Activated naive CD8-positive, alpha-beta T cell treated with anti-CD3 and anti-CD28 coated beads, Interleukin-2, amount 50 U/mL, for 24 hours (primary cell): Measurements from ENCODE around the gene BDKRB2.
A peak's percentile ranks its signal among the peaks of the same experiment; 100 is the strongest.

ENCODE experiments used
- ATAC-seq: fragments of 150-1000 bp; cut with Tn5 transposase; one replicate; pipeline ENCODE4 v1.10.0; 2021
- DNase-seq: peaks from one replicate; pipeline ENCODE4 v3.0.0; 2021
- H3K27ac Mint-ChIP-seq: one replicate; pipeline ENCODE4 v1.8.0; 2021; ENCODE audit warnings: mild to moderate bottlenecking, mixed read lengths
- H3K27me3 Mint-ChIP-seq: one replicate; pipeline ENCODE4 v1.8.0; 2021; ENCODE audit warnings: mixed read lengths
- H3K36me3 Mint-ChIP-seq: one replicate; pipeline ENCODE4 v1.8.0; 2021; ENCODE audit warnings: low read depth, mixed read lengths
- H3K4me1 Mint-ChIP-seq: one replicate; pipeline ENCODE4 v1.8.0; 2021; ENCODE audit warnings: mixed read lengths
- H3K4me3 Mint-ChIP-seq: one replicate; pipeline ENCODE4 v1.8.0; 2021; ENCODE audit warnings: mild to moderate bottlenecking, moderate library complexity, mixed read lengths
- H3K9me3 Mint-ChIP-seq: one replicate; pipeline ENCODE4 v1.8.0; 2021; ENCODE audit warnings: mixed read lengths

The BDKRB2 gene

DNA sequence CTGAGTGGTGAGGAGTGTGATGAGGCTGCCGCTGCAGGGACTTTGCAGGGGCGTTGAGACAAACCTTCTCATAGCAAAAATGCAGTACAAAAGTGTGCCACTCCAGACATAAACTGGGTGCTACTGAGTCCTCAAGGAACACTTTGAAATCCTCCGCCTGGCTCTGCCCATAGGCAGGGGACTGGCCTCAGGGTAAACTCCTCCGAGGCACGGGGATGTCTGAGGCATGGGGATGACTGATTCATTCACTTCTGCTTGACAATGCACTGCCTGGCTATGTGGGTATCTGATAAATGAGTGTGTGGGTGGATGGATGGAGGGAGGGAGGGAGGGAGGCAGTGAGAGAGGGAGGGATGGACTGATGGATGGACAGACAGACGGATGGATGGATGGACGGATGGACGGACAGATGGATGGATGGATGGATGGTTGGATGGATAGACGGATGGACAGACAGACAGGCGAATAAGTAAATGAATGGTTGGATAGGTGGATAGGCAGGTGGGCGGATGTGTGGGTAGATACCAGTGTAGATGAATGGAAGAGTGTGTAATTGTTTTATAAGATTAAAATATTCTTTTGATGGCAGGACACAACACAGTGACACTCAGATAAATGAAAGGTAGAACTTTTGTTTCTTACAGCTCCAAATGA lies 2.1 kb upstream of the BDKRB2 start:
- H3K4me3 Mint-ChIP-seq = no peak overlapping the region
- H3K9me3 Mint-ChIP-seq = no peaks in the 10 kb centered on the region
- DNase-seq = no peak
- H3K27me3 Mint-ChIP-seq = peaks cover 31% of the 10 kb centered on the region
- ATAC-seq = no peak
- no peak overlapping the region for H3K27ac Mint-ChIP-seq
- H3K4me1 Mint-ChIP-seq = peaks cover 17% of the 10 kb centered on the region
- H3K36me3 Mint-ChIP-seq = no peaks in the 10 kb centered on the region

DNA sequence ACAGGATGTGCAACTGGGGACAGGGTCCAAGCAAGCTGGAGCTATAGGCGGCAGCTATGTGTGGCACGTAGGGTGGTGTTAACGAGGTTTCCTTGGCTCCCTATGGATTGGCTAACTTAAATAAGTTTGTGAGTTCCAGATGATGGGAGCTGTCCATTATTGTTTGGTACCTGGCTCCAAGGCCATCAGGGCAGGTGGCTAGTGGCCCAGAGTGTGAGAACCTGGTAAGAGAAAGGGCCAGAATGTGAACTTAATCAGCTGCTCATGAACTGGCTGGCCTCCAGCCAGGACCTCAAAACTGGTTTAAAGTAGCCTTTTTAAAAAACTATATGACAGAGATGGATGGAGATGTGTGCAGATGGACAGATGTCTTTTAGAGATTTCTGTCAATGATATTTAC lies 1.5 kb upstream of the BDKRB2 start:
- H3K4me3 Mint-ChIP-seq = no peak overlapping the region
- no peaks in the 10 kb centered on the region for H3K9me3 Mint-ChIP-seq
- DNase-seq = no peak
- H3K4me1 Mint-ChIP-seq = peaks cover 16% of the 10 kb centered on the region
- no peak overlapping the region for H3K27ac Mint-ChIP-seq
- H3K36me3 Mint-ChIP-seq = no peaks in the 10 kb centered on the region
- peaks cover 32% of the 10 kb centered on the region for H3K27me3 Mint-ChIP-seq
- no peak for ATAC-seq

DNA sequence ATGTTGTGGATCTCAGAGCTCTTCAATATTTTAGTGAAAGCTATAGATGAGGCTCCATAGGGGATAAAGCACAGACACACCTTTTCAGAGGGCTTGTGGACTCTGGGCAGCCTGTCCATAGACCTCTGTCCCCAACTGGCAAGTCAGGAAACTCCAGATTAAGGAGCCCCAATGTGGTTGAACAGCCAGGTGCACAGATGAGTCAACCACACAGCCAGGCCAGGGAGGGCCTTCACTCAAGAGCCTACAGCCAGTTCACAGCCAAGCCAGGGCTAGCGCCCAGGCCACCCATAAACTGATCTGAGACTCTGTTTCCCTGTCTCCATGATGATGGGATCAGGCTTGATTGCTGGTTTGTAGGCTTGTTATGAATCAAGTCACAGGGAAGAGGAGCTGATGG lies 1.0 kb upstream of the BDKRB2 start:
- Mint-ChIP-seq H3K4me1 (peaks cover 11% of the 10 kb centered on the region), H3K4me3 (no peak overlapping the region), H3K9me3 (no peaks in the 10 kb centered on the region), H3K27ac (no peak overlapping the region), H3K36me3 (no peaks in the 10 kb centered on the region), H3K27me3 (peaks cover 32% of the 10 kb centered on the region)
- no peak for ATAC-seq
- no peak for DNase-seq

DNA sequence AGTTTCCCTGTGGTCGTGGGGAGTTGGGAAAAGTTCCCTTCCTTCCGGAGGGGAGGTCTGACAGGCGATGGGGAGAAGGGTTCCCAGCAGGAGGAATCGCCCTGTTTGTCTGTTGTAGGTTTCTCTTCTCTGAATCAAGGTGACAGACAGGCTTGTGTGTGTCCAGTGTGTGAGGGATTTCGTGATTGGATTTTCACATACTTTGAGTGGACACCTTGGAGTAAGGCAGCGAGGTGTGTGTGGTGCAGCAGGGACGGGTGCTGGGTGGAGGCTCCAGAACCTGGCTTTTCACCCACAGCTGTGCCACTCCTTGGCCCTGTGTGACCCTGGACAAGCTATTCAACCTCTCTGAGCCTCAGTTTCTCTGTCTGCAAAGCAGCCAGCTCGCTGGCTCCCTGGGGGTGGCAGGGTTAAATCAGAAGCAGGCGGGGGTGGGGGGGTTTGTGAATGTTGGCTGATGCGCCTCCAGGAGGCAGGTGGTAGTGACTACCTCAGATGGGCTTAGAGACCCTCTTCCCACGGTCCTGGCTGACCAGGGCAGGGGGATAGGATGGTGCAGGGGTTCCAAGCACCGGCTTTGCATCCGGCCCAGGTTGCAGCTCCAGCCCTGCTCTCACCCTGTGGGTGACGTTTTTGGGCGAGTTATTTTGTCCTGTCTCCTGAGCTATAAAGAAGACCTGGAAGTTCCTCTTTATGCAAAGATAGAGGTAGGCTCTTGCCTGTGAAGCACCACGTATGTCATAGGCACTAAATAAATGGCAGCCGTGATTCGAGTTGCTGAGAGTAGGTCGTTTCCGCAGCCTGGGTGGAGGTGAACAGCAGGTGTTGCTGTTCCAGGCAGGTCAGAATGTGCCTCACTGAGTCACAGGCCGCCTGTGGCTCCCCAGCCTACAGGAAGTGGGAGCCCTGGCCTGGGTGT lies 679 bp downstream of the BDKRB2 start:
- H3K4me1 Mint-ChIP-seq = peaks cover 6% of the 10 kb centered on the region
- peaks cover 32% of the 10 kb centered on the region for H3K27me3 Mint-ChIP-seq
- no peak overlapping the region for H3K27ac Mint-ChIP-seq
- no peak for ATAC-seq
- no peak overlapping the region for H3K4me3 Mint-ChIP-seq
- H3K36me3 Mint-ChIP-seq = no peaks in the 10 kb centered on the region
- no peak for DNase-seq
- H3K9me3 Mint-ChIP-seq = no peaks in the 10 kb centered on the region

DNA sequence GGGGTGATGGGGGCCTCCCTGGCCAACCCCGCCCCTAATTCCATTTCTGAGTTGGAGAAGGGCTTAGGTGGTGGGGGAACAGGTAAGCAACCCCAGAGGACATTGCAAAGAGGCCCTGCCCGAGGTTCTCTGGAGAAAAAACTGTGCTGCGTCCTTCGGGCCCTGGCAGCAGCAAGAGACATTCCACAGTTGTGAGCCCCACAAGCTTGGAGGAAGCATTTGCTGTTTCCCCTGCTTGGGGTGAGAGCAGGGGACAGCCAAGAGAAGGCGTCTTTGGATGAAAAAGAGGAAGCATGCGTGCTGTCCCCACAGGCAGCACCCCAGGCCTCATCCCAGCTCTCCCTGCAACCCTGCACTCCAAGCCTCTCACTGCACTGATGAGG lies 1.3 kb downstream of the BDKRB2 start:
- Mint-ChIP-seq H3K27ac (no peak overlapping the region), H3K4me1 (peaks cover 6% of the 10 kb centered on the region), H3K27me3 (peaks cover 29% of the 10 kb centered on the region), H3K9me3 (no peaks in the 10 kb centered on the region), H3K4me3 (no peak overlapping the region), H3K36me3 (no peaks in the 10 kb centered on the region)
- DNase-seq = no peak
- ATAC-seq = no peak

DNA sequence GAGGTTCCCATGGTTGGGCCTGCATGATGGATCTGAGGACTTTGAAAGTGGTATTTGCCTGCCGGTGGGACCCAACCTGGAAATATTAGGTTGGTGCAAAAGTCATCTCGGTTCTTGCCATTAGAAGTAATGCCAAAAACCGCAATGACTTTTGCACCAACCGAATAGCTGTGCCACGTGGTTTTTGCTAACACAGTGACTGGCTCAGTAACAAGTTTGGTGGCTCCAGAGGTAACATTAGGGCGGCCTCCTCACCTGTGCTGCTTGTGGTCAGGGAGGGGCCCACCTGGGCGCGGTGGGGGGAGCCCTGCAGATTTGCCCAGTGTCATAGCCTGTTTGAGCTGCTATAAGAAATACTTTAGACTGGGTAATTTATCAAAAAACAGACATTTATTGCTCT lies 1.8 kb downstream of the BDKRB2 start:
- peaks cover 28% of the 10 kb centered on the region for H3K27me3 Mint-ChIP-seq
- H3K27ac Mint-ChIP-seq = no peak overlapping the region
- DNase-seq (no peak), ATAC-seq (no peak)
- H3K9me3 Mint-ChIP-seq = no peaks in the 10 kb centered on the region
- H3K4me3 Mint-ChIP-seq = no peak overlapping the region
- peaks cover 6% of the 10 kb centered on the region for H3K4me1 Mint-ChIP-seq
- H3K36me3 Mint-ChIP-seq = no peaks in the 10 kb centered on the region

DNA sequence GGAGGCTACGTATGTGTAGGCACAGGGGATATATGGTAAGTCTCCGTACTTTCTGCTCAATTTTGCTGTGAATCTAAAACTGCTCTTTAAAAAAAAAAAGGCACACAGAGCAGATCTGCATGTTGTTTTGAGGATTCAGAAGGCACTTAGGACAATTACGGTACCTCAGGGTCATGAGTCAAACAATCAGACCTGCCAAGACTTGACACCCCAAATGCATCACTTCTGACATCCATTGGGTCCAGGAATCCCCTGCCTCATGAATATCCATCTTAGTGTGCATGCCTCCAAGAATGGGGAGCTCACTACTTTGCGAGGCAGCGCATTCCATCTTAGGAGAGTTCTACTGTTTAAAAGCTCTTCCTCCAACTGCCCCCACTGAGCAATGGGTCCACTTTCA lies 3.0 kb downstream of the BDKRB2 start:
- Mint-ChIP-seq H3K27me3 (peaks cover 22% of the 10 kb centered on the region), H3K9me3 (no peaks in the 10 kb centered on the region), H3K4me1 (peaks cover 6% of the 10 kb centered on the region)

DNA sequence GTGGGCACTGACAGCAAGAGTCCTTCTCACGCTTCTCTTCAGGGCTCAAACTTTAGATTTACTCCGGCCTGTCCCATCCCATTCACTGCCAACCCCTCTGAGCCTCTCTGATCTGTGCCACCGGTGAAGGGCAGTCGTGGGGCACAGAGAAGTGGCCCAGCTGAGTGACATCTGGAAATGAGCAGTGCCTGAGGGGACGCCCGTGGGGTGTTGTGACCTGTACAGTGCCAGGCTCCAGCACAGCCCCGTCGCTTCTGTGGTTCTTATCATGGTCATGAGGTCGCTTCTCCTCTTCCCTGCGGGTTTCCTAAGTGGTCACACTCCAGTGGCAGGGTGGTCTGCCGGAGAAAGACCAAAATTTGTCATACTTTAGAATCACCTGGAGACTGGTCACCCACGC lies 4.1 kb downstream of the BDKRB2 start:
- Mint-ChIP-seq H3K27ac (no peak overlapping the region), H3K4me1 (peaks cover 6% of the 10 kb centered on the region), H3K27me3 (peaks cover 13% of the 10 kb centered on the region), H3K4me3 (no peak overlapping the region), H3K9me3 (no peaks in the 10 kb centered on the region), H3K36me3 (no peaks in the 10 kb centered on the region)
- no peak for DNase-seq
- ATAC-seq = no peak

More for the DNA sequence above, 3.0 kb downstream of the BDKRB2 start:
- DNase-seq (no peak), ATAC-seq (no peak)
- Mint-ChIP-seq H3K27ac (no peak overlapping the region), H3K4me3 (no peak overlapping the region), H3K36me3 (no peaks in the 10 kb centered on the region)

DNA sequence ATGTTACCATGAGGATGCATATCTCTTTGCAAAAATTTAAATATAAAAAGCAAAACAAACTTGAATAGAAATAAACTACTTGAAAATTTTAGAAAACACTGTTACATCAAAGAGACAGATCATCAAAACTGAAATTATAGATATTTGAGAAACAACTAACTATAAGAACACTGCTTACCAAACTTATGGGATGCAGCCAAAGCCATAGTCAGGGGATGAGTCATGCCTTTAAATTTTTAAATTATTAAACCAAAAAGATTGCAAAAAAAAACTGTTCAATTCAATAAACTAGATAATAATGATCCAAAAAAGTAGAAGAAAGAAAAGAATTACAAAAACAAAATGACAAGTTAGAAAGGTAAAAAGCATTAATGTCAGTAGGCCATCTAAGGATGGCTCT lies 7.5 kb downstream of the BDKRB2 start:
- no peaks in the 10 kb centered on the region for H3K4me1 Mint-ChIP-seq
- no peaks in the 10 kb centered on the region for H3K9me3 Mint-ChIP-seq
- DNase-seq (no peak), ATAC-seq (no peak)
- peaks cover 4% of the 10 kb centered on the region for H3K27me3 Mint-ChIP-seq
- no peaks in the 10 kb centered on the region for H3K36me3 Mint-ChIP-seq
- H3K27ac Mint-ChIP-seq = no peak overlapping the region
- H3K4me3 Mint-ChIP-seq = no peak overlapping the region

DNA sequence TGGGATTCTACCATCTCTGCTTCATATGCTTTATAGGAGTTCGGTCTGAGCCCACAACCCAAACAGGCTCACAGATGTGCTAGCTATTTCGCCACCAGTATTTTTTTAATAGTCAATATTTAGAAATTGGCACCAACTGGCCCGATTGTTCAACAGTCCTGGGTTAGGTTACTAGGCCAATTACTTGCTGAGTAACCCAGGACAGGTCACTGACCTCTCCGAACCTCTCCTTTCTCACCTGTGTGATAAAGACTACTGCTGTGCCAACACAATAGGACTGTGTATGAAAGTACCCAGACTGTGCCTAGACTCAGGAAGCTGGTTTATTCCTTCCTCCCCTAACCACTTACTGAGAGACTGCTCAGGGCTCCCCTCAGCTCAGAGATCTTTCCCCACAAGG lies 8.3 kb downstream of the BDKRB2 start:
- Mint-ChIP-seq H3K4me1 (no peaks in the 10 kb centered on the region), H3K36me3 (no peaks in the 10 kb centered on the region), H3K27ac (no peak overlapping the region), H3K9me3 (no peaks in the 10 kb centered on the region), H3K4me3 (no peak overlapping the region), H3K27me3 (peaks cover 2% of the 10 kb centered on the region)
- DNase-seq (no peak), ATAC-seq (peak; percentile 15)

DNA sequence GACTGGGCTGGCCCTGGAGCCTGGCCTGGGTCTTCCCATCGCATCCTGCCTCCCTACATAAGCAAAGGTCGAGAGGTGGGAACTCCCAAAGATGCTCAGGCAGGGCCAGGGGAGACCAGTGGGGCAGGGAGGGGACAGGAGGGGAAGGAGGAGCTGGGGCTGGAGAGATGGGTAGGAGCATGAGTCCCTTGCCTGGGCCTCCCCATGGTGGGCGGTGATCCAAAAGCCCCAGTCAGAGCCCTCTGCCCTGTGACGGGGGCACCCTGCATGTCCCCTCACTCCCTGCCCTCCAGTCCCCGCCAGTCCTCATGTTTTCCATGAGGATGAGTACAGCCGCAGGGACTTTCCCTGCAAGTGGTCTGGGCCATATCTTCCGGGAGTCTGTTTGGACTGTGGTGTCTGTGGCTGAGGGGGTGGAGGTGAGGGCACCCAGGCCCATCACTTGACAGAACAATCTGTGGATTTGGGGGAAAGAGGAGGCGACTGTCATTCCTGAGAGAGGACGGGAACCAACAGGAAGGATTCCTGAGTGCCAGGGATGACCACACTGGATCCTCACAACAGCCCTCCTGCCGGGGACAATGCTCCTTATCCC lies 9.3 kb downstream of the BDKRB2 start:
- Mint-ChIP-seq H3K27me3 (peaks cover 2% of the 10 kb centered on the region), H3K27ac (no peak overlapping the region), H3K9me3 (no peaks in the 10 kb centered on the region), H3K4me3 (no peak overlapping the region), H3K36me3 (no peaks in the 10 kb centered on the region), H3K4me1 (no peaks in the 10 kb centered on the region)
- DNase-seq (no peak), ATAC-seq (no peak)

DNA sequence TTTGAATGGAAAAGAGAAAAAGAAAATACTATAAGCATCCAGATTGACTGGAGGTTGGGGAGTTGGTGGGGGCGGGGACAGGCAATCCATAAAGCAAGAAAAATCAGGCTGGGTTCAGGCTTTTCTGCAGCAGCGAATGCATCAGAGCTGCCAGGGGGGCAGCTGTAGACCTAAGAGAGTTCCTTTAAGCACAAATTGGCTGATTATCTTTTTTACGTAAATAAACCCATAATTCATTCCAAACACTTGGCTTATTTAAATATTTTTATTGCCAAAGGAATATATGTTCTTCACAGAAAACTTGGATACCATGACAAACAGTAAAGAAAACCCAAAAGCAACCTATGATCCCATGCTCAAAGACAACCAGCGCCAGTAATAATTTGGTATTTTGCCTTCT lies 10.2 kb downstream of the BDKRB2 start:
- Mint-ChIP-seq H3K9me3 (no peaks in the 10 kb centered on the region), H3K27ac (no peak overlapping the region)

DNA sequence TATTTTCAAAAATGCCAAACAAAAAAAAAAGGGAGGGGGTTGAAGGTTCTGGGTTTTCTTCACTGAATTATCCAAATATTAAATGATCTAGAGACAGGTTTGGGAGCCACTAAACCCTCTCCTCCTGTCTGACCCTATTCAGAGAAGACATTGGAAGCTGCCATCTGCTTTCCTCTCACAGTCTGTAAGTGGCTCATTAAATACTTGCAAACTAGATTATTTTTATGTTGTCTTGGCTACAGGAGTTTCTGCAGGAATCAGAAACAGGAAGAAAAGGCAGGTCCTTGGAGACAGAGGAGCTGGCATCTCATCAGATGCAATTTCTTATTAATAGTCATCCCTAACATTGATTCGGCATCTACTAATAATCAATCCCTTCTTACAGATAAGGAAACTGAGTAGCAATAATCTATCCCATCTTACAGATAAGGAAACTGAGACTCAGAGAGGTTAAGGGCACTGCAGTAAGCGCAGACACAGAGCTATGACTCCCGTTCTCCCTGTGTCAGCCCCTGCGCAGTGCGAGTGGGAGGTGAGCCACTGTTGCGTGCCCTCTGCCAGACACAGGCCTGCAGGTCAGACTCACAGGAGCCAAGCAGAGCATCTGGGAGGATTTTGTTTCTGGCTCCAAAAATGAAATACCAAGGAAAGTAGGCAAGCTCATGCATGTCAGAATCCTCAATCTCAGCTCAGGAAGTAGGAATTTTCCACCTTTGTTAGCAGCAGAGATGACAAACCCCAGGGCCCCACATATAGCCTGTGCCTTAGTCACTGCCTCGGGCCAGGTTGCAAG lies 11.0 kb downstream of the BDKRB2 start:
- Mint-ChIP-seq H3K27ac (no peak overlapping the region), H3K27me3 (peaks cover 6% of the 10 kb centered on the region), H3K9me3 (no peaks in the 10 kb centered on the region), H3K36me3 (no peaks in the 10 kb centered on the region), H3K4me3 (no peak overlapping the region), H3K4me1 (no peaks in the 10 kb centered on the region)
- DNase-seq (no peak), ATAC-seq (no peak)

More for the DNA sequence above, 10.2 kb downstream of the BDKRB2 start:
- ATAC-seq (no peak), DNase-seq (no peak)
- H3K27me3 Mint-ChIP-seq = peaks cover 2% of the 10 kb centered on the region
- H3K4me1 Mint-ChIP-seq = no peaks in the 10 kb centered on the region
- H3K4me3 Mint-ChIP-seq = no peak overlapping the region
- H3K36me3 Mint-ChIP-seq = no peaks in the 10 kb centered on the region

DNA sequence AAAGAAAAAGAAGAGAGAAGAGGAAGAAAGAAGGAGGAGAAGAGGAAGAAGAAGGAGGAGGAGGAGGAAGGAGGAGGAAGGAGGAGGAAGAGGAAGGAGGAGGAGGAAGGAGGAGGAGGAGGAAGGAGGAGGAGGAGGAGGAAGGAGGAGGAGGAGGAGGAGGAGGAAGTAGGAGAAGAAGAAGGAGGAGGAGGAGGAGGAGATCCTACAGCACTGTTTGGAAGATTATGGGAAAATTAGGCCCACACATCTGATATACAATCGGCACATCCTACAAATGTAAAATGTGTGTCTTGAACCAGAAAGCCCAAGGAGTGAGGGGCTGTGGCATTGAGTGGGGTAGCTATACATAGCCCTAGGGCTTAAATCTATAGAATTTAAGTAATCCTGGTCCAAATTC lies 12.0 kb downstream of the BDKRB2 start:
- no peak for ATAC-seq
- Mint-ChIP-seq H3K27me3 (peaks cover 8% of the 10 kb centered on the region), H3K9me3 (no peaks in the 10 kb centered on the region), H3K4me3 (no peak overlapping the region), H3K36me3 (no peaks in the 10 kb centered on the region), H3K4me1 (no peaks in the 10 kb centered on the region), H3K27ac (no peak overlapping the region)
- DNase-seq = no peak
